IMR-90 (cell line): Measurements from ENCODE around the gene ZNF280A. TPM values are rescaled to one million over a fixed set of nuclear protein-coding genes. Genes with fewer than 3 reads are reported as not detected.

Experiments used
- ATAC-seq: fragments of 200-7000 bp; cut with Tn5 transposase; 2 replicates; pipeline ENCODE4 v1.9.1; 2020; ENCODE audit warnings: low read depth, mild to moderate bottlenecking, moderate library complexity
- BruUV-seq: library from RNA; stranded (reverse); fragments of 400-500 nt; replicated peaks from 2 replicates; lab custom pipeline; 2021; lab: Mats Ljungman, UMichigan
- CTCF ChIA-PET: fragments of 300-600 bp; formaldehyde crosslinking; extraction: SDS; loops from one replicate; lab custom pipeline; 2021; ENCODE audit warnings: antibody characterized with exemption; lab: Yijun Ruan, JAX
- POLR2A ChIA-PET: fragments of 300-600 bp; sonication (Branson Sonifier 250); formaldehyde crosslinking; loops from one replicate; lab custom pipeline; 2022; ENCODE audit warnings: antibody characterized with exemption; ENCODE audit not compliant: unreplicated experiment; lab: Charles Lee
- DNase-seq: peaks from one replicate; pipeline ENCODE4 v3.0.0; 2013
- H2AFZ ChIP-seq: replicated peaks from 2 replicates; pipeline ENCODE3; 2013; ENCODE audit warnings: low read length, mild to moderate bottlenecking; ENCODE audit not compliant: poor library complexity
- H2AK5ac ChIP-seq: 2 replicates; pipeline ENCODE4 v1.6.1; 2013; ENCODE audit warnings: low read depth, low read length, inconsistent platforms
- H2AK9ac ChIP-seq: replicated peaks from 2 replicates; pipeline ENCODE3; 2013; ENCODE audit warnings: mild to moderate bottlenecking, low read depth, low read length, moderate library complexity; ENCODE audit not compliant: poor library complexity
- H2BK120ac ChIP-seq: 2 replicates; pipeline ENCODE4 v1.6.1; 2013; ENCODE audit warnings: low read depth, low read length, inconsistent platforms
- H2BK15ac ChIP-seq: 3 replicates; pipeline ENCODE4 v1.6.1; 2013; ENCODE audit warnings: low read depth, low read length, inconsistent platforms
- H2BK20ac ChIP-seq: 2 replicates; pipeline ENCODE4 v1.6.1; 2013; ENCODE audit warnings: low read depth, mild to moderate bottlenecking, inconsistent platforms, low read length, moderate library complexity
- H2BK5ac ChIP-seq: 2 replicates; pipeline ENCODE4 v1.6.1; 2013; ENCODE audit warnings: mild to moderate bottlenecking, low read depth, low read length, inconsistent platforms; ENCODE audit not compliant: poor library complexity, severe bottlenecking
- H3K14ac ChIP-seq: replicated peaks from 2 replicates; pipeline ENCODE4 v1.6.1; 2013; ENCODE audit warnings: low read depth, low read length, inconsistent platforms
- H3K18ac ChIP-seq: 2 replicates; pipeline ENCODE4 v1.6.1; 2013; ENCODE audit warnings: low read depth, low read length, control low read depth
- H3K23ac ChIP-seq: 2 replicates; pipeline ENCODE4 v1.6.1; 2013; ENCODE audit warnings: low read depth, low read length, inconsistent platforms
- H3K27ac ChIP-seq: 2 replicates; pipeline ENCODE4 v1.5.1; 2013; ENCODE audit warnings: mild to moderate bottlenecking, control low read depth, low read length; ENCODE audit not compliant: insufficient read depth
- H3K27me3 ChIP-seq: 2 replicates; pipeline ENCODE4 v1.6.1; 2013; ENCODE audit warnings: low read length; ENCODE audit not compliant: control insufficient read depth, insufficient read depth
- H3K36me3 ChIP-seq: 2 replicates; pipeline ENCODE4 v1.6.1; 2013; ENCODE audit warnings: low read length, mixed read lengths; ENCODE audit not compliant: control insufficient read depth, insufficient read depth
- H3K4ac ChIP-seq: 2 replicates; pipeline ENCODE4 v1.6.1; 2013; ENCODE audit warnings: low read depth, low read length, inconsistent platforms
- H3K4me1 ChIP-seq: 2 replicates; pipeline ENCODE4 v1.6.1; 2013; ENCODE audit warnings: low read length, mixed read lengths; ENCODE audit not compliant: control insufficient read depth, insufficient read depth
- H3K4me2 ChIP-seq: 2 replicates; pipeline ENCODE4 v1.6.1; 2013; ENCODE audit warnings: low read depth, mild to moderate bottlenecking, control low read depth, low read length, moderate library complexity
- H3K4me3 ChIP-seq: 2 replicates; pipeline ENCODE4 v1.5.1; 2013; ENCODE audit warnings: low read depth, mild to moderate bottlenecking, control low read depth, low read length, moderate library complexity; ENCODE audit not compliant: insufficient read depth
- H3K56ac ChIP-seq: 2 replicates; pipeline ENCODE4 v1.6.1; 2013; ENCODE audit warnings: low read length, inconsistent platforms; ENCODE audit not compliant: insufficient read depth; ENCODE audit errors: extremely low read depth
- H3K79me1 ChIP-seq, 2 experiments: 2 replicates each; pipeline ENCODE4 v1.6.1; 2013; ENCODE audit warnings: low read length in 2 of 2, inconsistent platforms in 1 of 2, low read depth in 1 of 2
- H3K9ac ChIP-seq: 2 replicates; pipeline ENCODE4 v1.6.1; 2013; ENCODE audit warnings: low read depth, low read length, control low read depth
- H3K9me1 ChIP-seq: 2 replicates; pipeline ENCODE4 v1.6.1; 2013; ENCODE audit warnings: low read length, inconsistent platforms; ENCODE audit not compliant: insufficient read depth
- H3K9me3 ChIP-seq: 2 replicates; pipeline ENCODE4 v1.6.1; 2013; ENCODE audit warnings: low read length; ENCODE audit not compliant: control insufficient read depth, insufficient read depth
- H4K20me1 ChIP-seq: 2 replicates; pipeline ENCODE4 v1.6.1; 2013; ENCODE audit warnings: low read length, inconsistent platforms; ENCODE audit not compliant: insufficient read depth
- H4K5ac ChIP-seq: 2 replicates; pipeline ENCODE4 v1.6.1; 2013; ENCODE audit warnings: mild to moderate bottlenecking, low read depth, low read length, control low read depth
- H4K8ac ChIP-seq, 2 experiments: 2 replicates each; pipeline ENCODE4 v1.6.1; 2013; ENCODE audit warnings: low read depth in 2 of 2, low read length in 2 of 2, control low read depth in 1 of 2, inconsistent platforms in 1 of 2
- H4K91ac ChIP-seq: 2 replicates; pipeline ENCODE4 v1.6.1; 2013; ENCODE audit warnings: low read depth, low read length, inconsistent platforms; ENCODE audit not compliant: insufficient read depth
- CEBPB ChIP-seq: IDR thresholded peaks from 2 replicates; pipeline ENCODE4 v1.6.1; 2012; ENCODE audit warnings: low read depth, low read length, improper control_type of control experiment
- FOS ChIP-seq: fragments of 150-350 bp; IDR thresholded peaks from 2 replicates; pipeline ENCODE4 v1.6.1; 2016; ENCODE audit warnings: low read depth, low read length
- MAFK ChIP-seq: IDR thresholded peaks from 2 replicates; pipeline ENCODE4 v1.6.1; 2012; ENCODE audit warnings: low read depth, low read length, improper control_type of control experiment
- NFE2L2 ChIP-seq: fragments of 150-350 bp; IDR thresholded peaks from 2 replicates; pipeline ENCODE4 v1.6.1; 2016; ENCODE audit warnings: low read depth, mild to moderate bottlenecking, low read length
- POLR2A ChIP-seq: IDR thresholded peaks from 2 replicates; pipeline ENCODE4 v1.6.1; 2012; ENCODE audit warnings: mild to moderate bottlenecking, low read depth, low read length
- RAD21 ChIP-seq: IDR thresholded peaks from 2 replicates; pipeline ENCODE4 v1.6.1; 2012; ENCODE audit warnings: low read length, improper control_type of control experiment
- RCOR1 ChIP-seq: IDR thresholded peaks from 2 replicates; pipeline ENCODE4 v1.6.1; 2012; ENCODE audit warnings: mild to moderate bottlenecking, low read length, improper control_type of control experiment; ENCODE audit not compliant: insufficient replicate concordance
- RFX5 ChIP-seq: IDR thresholded peaks from 2 replicates; pipeline ENCODE4 v1.8.0; 2012; ENCODE audit warnings: low read depth, mild to moderate bottlenecking, low read length, moderate library complexity
- SMC3 ChIP-seq: fragments of 150-350 bp; IDR thresholded peaks from 2 replicates; pipeline ENCODE4 v1.6.1; 2016; ENCODE audit warnings: low read depth, mild to moderate bottlenecking, antibody characterized with exemption, low read length, moderate library complexity
- WGBS, 2 experiments: methylation state at CpG; one replicate each; pipeline versions ENCODE4 v1.1.5 to v1.1.7; 2013; ENCODE audit warnings: missing lambda C conversion rate in 2 of 2; ENCODE audit not compliant: insufficient read length in 1 of 2; ENCODE audit errors: extremely low coverage in 2 of 2; 5-methylcytosine and 5-hydroxymethylcytosine counted together
- dilution Hi-C: fragments of 300-500 bp; cut with HindIII; formaldehyde crosslinking; loops from one replicate; pipeline ENCODE4 v1.14.3; 2018; ENCODE audit warnings: low sequenced_read_pairs; ENCODE audit not compliant: unreplicated experiment
- in situ Hi-C: fragments of 300-500 bp; cut with MboI; formaldehyde crosslinking; loops from 3 replicates; pipeline ENCODE4 v1.14.3; 2019; ENCODE audit warnings: low sequenced_read_pairs, inconsistent platforms, mixed read lengths
- intact Hi-C: fragments of 100-400 bp; cut with micrococcal nuclease; formaldehyde crosslinking; loops from 2 replicates; pipeline ENCODE4 v1.10.0; 2022
- polyA plus RNA-seq, 3 experiments: library from polyadenylated mRNA; depleted of rRNA; stranded (reverse); fragments of >200 nt; gene quantifications; 2 replicates each; pipeline ENCODE4 v1.2.3, GENCODE V29; 2012; ENCODE audit warnings: low replicate concordance in 1 of 3
- total RNA-seq: library from RNA; depleted of rRNA; stranded (reverse); fragments of >200 nt; gene quantifications from 2 replicates; pipeline ENCODE4 v1.2.3, GENCODE V29; 2012
- TF ChIP-seq, protein P1 (sequence below): conservative IDR thresholded peaks from 2 replicates; pipeline ENCODE4 v1.5.1; 2012; ENCODE audit warnings: mild to moderate bottlenecking, low read depth, low read length, improper control_type of control experiment
- TF ChIP-seq, protein P2 (sequence below): fragments of 150-350 bp; IDR thresholded peaks from 2 replicates; pipeline ENCODE4 v1.6.1; 2016; ENCODE audit warnings: low read depth, mild to moderate bottlenecking, low read length, moderate library complexity, borderline replicate concordance

The ZNF280A gene
- total and polyA plus RNA-seq, 2 of the 4 experiments (the other 2 are of a cell fraction), result not detected

DNA sequence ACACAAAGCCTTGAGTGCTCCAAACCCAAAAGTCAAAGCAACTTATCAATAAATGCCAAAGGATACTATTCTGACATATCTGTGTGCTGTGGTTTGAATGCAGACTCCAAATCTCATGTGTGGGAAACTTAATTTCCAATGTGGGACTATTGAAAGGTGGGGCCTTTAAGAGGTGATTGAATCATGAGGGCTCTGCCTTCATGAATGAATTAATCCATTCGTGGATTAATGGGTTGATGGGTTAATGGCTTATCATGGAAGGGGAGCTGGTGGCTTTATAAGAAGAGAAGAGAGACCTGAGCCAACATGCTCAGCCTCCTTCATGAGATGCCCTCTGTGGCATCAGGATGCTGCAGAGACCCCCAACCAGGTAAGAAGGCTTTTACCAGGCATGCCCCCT is 16.8 kb upstream of the ZNF280A start:
- no peak overlapping the region for H3K4me2 ChIP-seq
- H3K4ac ChIP-seq, result no peak overlapping the region
- no peak overlapping the region for H4K91ac ChIP-seq
- CTCF ChIA-PET, result no interaction called here
- no peak overlapping the region for H3K18ac ChIP-seq
- no peaks in the 10 kb centered on the region for H3K4me1 ChIP-seq
- H3K36me3 ChIP-seq, result no peaks in the 10 kb centered on the region
- no peaks in the 10 kb centered on the region for H3K79me1 ChIP-seq
- in situ Hi-C loops (no loop called here), intact Hi-C loops (no loop called here), dilution Hi-C loops (no loop called here)
- H4K20me1 ChIP-seq, result no peaks in the 10 kb centered on the region
- BruUV-seq, result no TSS peak
- H2BK15ac ChIP-seq, result no peak overlapping the region
- ATAC-seq, result no peak
- H2BK120ac ChIP-seq, result no peak overlapping the region
- H3K27ac ChIP-seq, result no peak overlapping the region
- H3K14ac ChIP-seq, result no peak overlapping the region
- H3K4me3 ChIP-seq, result no peak overlapping the region
- H3K9me1 ChIP-seq, result no peaks in the 10 kb centered on the region
- no peaks in the 10 kb centered on the region for H3K9me3 ChIP-seq
- no peak overlapping the region for H3K23ac ChIP-seq
- no peaks in the 10 kb centered on the region for H3K27me3 ChIP-seq
- TF ChIP-seq CEBPB (no peak), RAD21 (no peak), NFE2L2 (no peak), RFX5 (no peak), RCOR1 (no peak), MAFK (no peak), FOS (no peak), POLR2A (no peak), SMC3 (no peak)
- TF ChIP-seq, protein P1, sequence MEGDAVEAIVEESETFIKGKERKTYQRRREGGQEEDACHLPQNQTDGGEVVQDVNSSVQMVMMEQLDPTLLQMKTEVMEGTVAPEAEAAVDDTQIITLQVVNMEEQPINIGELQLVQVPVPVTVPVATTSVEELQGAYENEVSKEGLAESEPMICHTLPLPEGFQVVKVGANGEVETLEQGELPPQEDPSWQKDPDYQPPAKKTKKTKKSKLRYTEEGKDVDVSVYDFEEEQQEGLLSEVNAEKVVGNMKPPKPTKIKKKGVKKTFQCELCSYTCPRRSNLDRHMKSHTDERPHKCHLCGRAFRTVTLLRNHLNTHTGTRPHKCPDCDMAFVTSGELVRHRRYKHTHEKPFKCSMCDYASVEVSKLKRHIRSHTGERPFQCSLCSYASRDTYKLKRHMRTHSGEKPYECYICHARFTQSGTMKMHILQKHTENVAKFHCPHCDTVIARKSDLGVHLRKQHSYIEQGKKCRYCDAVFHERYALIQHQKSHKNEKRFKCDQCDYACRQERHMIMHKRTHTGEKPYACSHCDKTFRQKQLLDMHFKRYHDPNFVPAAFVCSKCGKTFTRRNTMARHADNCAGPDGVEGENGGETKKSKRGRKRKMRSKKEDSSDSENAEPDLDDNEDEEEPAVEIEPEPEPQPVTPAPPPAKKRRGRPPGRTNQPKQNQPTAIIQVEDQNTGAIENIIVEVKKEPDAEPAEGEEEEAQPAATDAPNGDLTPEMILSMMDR, result no peak
- TF ChIP-seq, protein P2, sequence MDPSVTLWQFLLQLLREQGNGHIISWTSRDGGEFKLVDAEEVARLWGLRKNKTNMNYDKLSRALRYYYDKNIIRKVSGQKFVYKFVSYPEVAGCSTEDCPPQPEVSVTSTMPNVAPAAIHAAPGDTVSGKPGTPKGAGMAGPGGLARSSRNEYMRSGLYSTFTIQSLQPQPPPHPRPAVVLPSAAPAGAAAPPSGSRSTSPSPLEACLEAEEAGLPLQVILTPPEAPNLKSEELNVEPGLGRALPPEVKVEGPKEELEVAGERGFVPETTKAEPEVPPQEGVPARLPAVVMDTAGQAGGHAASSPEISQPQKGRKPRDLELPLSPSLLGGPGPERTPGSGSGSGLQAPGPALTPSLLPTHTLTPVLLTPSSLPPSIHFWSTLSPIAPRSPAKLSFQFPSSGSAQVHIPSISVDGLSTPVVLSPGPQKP, result no peak
- no peak overlapping the region for H2AK5ac ChIP-seq
- no peak overlapping the region for H2AK9ac ChIP-seq
- POLR2A ChIA-PET, result no interaction called here
- H2BK5ac ChIP-seq, result no peak overlapping the region
- DNase-seq, result no peak
- no peak overlapping the region for H3K56ac ChIP-seq
- no peak overlapping the region for H3K9ac ChIP-seq
- no peak overlapping the region for H2AFZ ChIP-seq
- WGBS, 2 experiments, result 17% methylated on average over 1 of the region's 1 CpG; no CpG with 5 or more reads in 1 of the 2 experiments
- no peak overlapping the region for H4K8ac ChIP-seq
- H4K5ac ChIP-seq, result no peak overlapping the region
- H2BK20ac ChIP-seq, result no peak overlapping the region
